Tibial nerve (tissue), 4 donors: ENCODE results near the gene C1orf35. TPM values are rescaled to one million over a fixed set of nuclear protein-coding genes. Genes with fewer than 3 reads are reported as not detected.

Experiments used
- DNase-seq, 2 donors: peaks; one replicate each; pipeline ENCODE4 v3.0.0-alpha.2; 2019; ENCODE audit warnings: low spot score in 2 of 2
- H3K27ac ChIP-seq, 4 donors: fragments of 200-600 bp; sonication (generic) in 3 of 4; one replicate each; pipeline ENCODE4 v1.5.1; 2017 to 2019; ENCODE audit warnings: mild to moderate bottlenecking in 1 of 4
- H3K27me3 ChIP-seq, 2 donors: fragments of 200-600 bp; sonication (generic) in 1 of 2; one replicate each; pipeline versions ENCODE4 v1.5.1 to v1.6.0; 2017 to 2019
- H3K36me3 ChIP-seq, 3 donors: fragments of 200-600 bp; sonication (generic); one replicate each; pipeline ENCODE4 v1.5.1; 2018 to 2019
- H3K4me1 ChIP-seq, 4 donors: fragments of 200-600 bp; sonication (generic) in 3 of 4; one replicate each; pipeline ENCODE4 v1.5.1; 2017 to 2019
- H3K4me3 ChIP-seq, 4 donors: fragments of 200-600 bp; sonication (generic) in 3 of 4; one replicate each; pipeline ENCODE4 v1.5.1; 2017 to 2019; ENCODE audit warnings: mild to moderate bottlenecking in 1 of 4, moderate library complexity in 1 of 4
- H3K9me3 ChIP-seq, 4 donors: fragments of 200-600 bp; sonication (generic) in 3 of 4; one replicate each; pipeline ENCODE4 v1.5.1; 2017 to 2019
- EP300 ChIP-seq, 2 donors: sonication (generic); formaldehyde crosslinking; IDR thresholded peaks; one replicate each; pipeline ENCODE4 v1.6.1; 2017; ENCODE audit warnings: antibody characterized with exemption in 2 of 2, mild to moderate bottlenecking in 1 of 2
- POLR2A ChIP-seq, 2 donors: fragments of 450-650 bp; IDR thresholded peaks; one replicate each; pipeline ENCODE4 v1.6.1; 2017; ENCODE audit warnings: antibody characterized with exemption in 2 of 2, mild to moderate bottlenecking in 2 of 2, moderate library complexity in 2 of 2
- WGBS, 2 donors: methylation state at CpG; one replicate each; pipeline ENCODE4 v1.1.5; 2018; 5-methylcytosine and 5-hydroxymethylcytosine counted together
- total RNA-seq, 4 donors: library from RNA; depleted of rRNA; stranded (reverse); fragments of >200 nt; gene quantifications; one replicate each; pipeline ENCODE4 v1.1.0, GENCODE V29; 2016
- TF ChIP-seq, protein P1 (sequence below), 5 experiments: fragments of 200-600 bp in 3 of 5; fragments of 450-650 bp in 2 of 5; sonication (generic) in 3 of 5; IDR thresholded peaks; one replicate each; pipeline ENCODE4 v1.5.1; 2016 to 2019; ENCODE audit warnings: antibody characterized with exemption in 5 of 5, mild to moderate bottlenecking in 3 of 5, moderate library complexity in 2 of 5

Gene C1orf35
- total RNA-seq, 4 donors from 2014 or later = 26.4 to 38.5 (median 27.1) TPM

DNA sequence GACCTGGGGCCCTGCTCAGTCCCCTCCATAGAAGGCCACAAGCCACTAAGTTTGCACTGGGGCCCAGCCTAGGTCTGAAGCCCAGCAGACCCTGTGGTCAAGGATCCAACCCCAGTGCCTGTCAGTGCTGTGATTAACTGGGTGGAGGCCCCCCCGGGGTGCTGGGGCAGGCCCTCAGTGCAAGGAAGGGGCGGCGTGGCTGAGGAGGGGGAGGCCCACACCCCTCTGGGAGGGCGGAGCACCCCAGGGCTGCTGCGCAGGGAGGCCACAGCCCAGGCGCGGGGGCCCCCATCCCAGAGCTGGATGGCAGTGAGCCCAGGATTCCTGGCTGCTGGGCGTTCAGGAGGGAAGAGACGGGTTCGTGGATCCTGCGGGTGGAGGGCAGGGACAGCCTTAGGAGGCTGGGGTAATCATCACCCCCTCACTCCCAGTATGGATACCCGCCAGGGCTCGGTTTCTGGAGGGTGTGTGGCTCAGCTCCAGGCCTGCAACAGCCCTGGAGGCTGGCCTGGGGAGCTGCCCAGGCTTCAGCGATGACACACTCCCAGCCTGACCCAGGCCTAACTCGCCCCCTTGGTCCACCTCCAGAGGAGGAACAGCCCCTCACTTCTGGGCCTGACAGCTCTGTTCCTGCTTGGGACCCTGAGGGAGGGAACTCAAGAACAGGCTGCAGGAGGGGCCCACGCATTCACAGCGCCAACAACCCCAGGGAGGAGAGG, 47.5 kb upstream of the C1orf35 start:
- Histone ChIP-seq H3K27me3 (no peaks in the 10 kb centered on the region), H3K4me1 (peaks cover 0 to 61% (median 32%) of the 10 kb centered on the region in 4 donors), H3K9me3 (no peaks in the 10 kb centered on the region), H3K36me3 (peaks cover 0 to 31% (median 7%) of the 10 kb centered on the region in 3 donors), H3K27ac (peak overlapping the region; percentile 77 to 96 (median 88)), H3K4me3 (peak overlapping the region; percentile 3 to 35 (median 16))
- DNase-seq = peak in 1 of 2 donors; percentile 53
- 21 to 24% methylated on average over 9 to 14 of the region's 17 CpGs for WGBS, 2 donors
- TF ChIP-seq POLR2A (IDR thresholded peaks at IDR 0.05) (peak in 1 of 2 donors; percentile 17), EP300 (IDR thresholded peaks at IDR 0.05) (peak in 1 of 2 donors; percentile 61)
- TF ChIP-seq, protein P1, sequence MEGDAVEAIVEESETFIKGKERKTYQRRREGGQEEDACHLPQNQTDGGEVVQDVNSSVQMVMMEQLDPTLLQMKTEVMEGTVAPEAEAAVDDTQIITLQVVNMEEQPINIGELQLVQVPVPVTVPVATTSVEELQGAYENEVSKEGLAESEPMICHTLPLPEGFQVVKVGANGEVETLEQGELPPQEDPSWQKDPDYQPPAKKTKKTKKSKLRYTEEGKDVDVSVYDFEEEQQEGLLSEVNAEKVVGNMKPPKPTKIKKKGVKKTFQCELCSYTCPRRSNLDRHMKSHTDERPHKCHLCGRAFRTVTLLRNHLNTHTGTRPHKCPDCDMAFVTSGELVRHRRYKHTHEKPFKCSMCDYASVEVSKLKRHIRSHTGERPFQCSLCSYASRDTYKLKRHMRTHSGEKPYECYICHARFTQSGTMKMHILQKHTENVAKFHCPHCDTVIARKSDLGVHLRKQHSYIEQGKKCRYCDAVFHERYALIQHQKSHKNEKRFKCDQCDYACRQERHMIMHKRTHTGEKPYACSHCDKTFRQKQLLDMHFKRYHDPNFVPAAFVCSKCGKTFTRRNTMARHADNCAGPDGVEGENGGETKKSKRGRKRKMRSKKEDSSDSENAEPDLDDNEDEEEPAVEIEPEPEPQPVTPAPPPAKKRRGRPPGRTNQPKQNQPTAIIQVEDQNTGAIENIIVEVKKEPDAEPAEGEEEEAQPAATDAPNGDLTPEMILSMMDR (IDR thresholded peaks at IDR 0.05) = no peak

DNA sequence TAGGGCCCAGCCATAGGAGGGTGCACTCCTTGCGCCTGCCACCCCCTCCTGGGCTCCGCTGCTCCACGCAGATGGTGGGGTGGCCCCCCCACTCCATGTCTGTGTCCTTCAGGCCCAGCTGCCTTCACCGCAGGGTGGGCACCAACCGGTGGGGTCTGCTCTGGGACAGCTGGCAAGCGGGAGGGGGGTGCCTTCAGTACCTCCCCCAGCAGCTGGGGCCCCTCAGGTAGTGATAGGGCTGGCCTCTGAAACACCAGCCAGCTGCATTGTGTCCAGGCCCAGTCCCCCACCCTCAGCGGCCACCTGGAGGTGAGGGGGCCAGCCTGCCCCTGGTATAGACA, 47.0 kb upstream of the C1orf35 start:
- Histone ChIP-seq H3K36me3 (peaks cover 0 to 36% (median 7%) of the 10 kb centered on the region in 3 donors), H3K27me3 (no peaks in the 10 kb centered on the region), H3K4me1 (peaks cover 0 to 66% (median 32%) of the 10 kb centered on the region in 4 donors), H3K9me3 (no peaks in the 10 kb centered on the region), H3K4me3 (peak overlapping the region; percentile 3 to 35 (median 16)), H3K27ac (peak overlapping the region; percentile 77 to 96 (median 88))
- TF ChIP-seq, protein P1 (IDR thresholded peaks at IDR 0.05) = no peak
- no peak for TF ChIP-seq EP300 (IDR thresholded peaks at IDR 0.05)
- TF ChIP-seq POLR2A (IDR thresholded peaks at IDR 0.05) = no peak
- DNase-seq = peak in 1 of 2 donors; percentile 12
- 52 to 80% methylated on average over 1 to 5 of the region's 7 CpGs for WGBS, 2 donors

DNA sequence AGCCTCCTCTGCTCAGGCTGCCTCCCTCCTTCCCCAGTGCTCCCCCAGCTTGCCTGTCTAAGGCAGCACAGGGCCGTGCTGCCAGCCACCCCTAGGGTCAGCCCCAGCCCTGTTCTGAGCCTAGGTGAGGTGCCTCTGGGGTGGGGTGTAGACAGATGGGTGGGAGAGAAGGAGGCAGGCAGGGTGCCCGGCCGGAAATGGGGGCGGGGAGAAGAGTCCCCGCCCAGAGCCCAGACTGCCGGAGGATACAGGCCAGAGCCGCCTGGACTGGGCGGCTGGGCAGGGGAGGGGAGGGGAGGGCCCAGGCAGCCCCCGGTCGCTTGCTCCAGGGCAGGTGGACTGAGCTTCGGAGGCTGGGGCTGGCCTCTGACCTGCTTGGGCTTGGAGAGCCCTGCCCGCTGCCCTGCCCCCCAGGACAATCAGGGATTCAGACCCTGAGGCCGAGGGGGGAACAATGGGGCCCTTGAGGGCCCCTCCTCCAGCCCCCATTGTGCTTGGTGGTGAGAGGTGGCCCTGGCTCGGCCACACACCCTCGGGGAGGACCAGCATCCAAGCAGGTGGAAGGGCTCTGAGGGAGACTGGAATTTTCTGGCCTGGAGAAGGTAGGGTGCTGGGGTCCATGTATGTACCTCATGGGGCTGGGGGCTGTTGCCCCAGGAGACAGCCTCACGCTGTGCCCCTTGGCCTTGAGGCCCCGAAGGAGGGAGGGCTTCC, 46.4 kb upstream of the C1orf35 start, which contains the start of gene GJC2:
GJC2 (plus strand) TSS at position 525 of the 714 bp plus-strand sequence. CDS start 7,829 bp downstream, outside the sequence.
- peak in 1 of 2 donors; percentile 45 for DNase-seq
- Histone ChIP-seq H3K36me3 (peaks cover 0 to 39% (median 7%) of the 10 kb centered on the region in 3 donors), H3K27me3 (no peaks in the 10 kb centered on the region), H3K4me3 (peak within 1 kb of the TSS; percentile 3 to 35 (median 16)), H3K27ac (peak within 1 kb of the TSS; percentile 77 to 96 (median 88)), H3K9me3 (no peaks in the 10 kb centered on the region), H3K4me1 (peaks cover 0 to 71% (median 35%) of the 10 kb centered on the region in 4 donors)
- TF ChIP-seq POLR2A (IDR thresholded peaks at IDR 0.05) (peak in 1 of 2 donors; percentile 38), EP300 (IDR thresholded peaks at IDR 0.05) (peak in 1 of 2 donors; percentile 32)
- TF ChIP-seq, protein P1 (IDR thresholded peaks at IDR 0.05) = no peak
- 20 to 28% methylated on average over 10 to 17 of the region's 17 CpGs for WGBS, 2 donors

DNA sequence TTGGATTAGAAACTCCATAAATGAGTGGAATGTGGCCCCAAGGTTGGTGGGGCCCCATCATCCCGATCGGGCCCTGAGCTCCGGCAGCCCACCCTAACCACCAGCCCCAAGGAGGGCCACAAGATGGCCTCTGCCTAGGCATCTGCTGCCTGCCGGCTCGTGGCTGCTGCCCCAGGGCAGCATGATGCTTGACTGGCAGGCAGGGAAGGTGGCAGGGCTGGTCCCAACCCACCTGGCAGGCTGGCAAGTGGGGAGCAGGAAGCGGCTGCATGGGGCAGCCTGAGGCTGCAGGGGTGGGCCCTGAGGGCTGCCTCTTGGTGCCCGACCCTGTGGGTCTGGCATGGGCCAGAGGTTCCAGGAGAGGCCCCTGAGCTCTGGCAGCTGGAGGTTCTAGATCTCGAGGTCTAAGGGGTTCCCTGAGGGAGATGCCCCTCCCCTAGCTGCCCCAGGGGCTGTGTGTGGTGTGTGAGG, 45.8 kb upstream of the C1orf35 start:
- peak in 1 of 2 donors; percentile 11 for DNase-seq
- H3K27ac ChIP-seq = peak overlapping the region; percentile 77 to 96 (median 88)

More for the DNA sequence above, 45.8 kb upstream of the C1orf35 start:
- Histone ChIP-seq H3K4me1 (peaks cover 0 to 77% (median 41%) of the 10 kb centered on the region in 4 donors), H3K9me3 (no peaks in the 10 kb centered on the region), H3K27me3 (no peaks in the 10 kb centered on the region), H3K4me3 (no peak overlapping the region), H3K36me3 (peaks cover 0 to 39% (median 7%) of the 10 kb centered on the region in 3 donors)
- WGBS, 2 donors = 51 to 74% methylated on average over 3 to 7 of the region's 8 CpGs
- TF ChIP-seq POLR2A (IDR thresholded peaks at IDR 0.05) = no peak
- no peak for TF ChIP-seq EP300 (IDR thresholded peaks at IDR 0.05)
- TF ChIP-seq, protein P1 (IDR thresholded peaks at IDR 0.05) = no peak
